SHP77 treated with DMSO at 0.1 percent for 48 hours (cell line): ENCODE measurements around the gene FTO.

Experiments used
- DNase-seq: peaks from one replicate; lab custom pipeline; 2025; lab: John Stamatoyannopoulos, UW

Gene FTO

DNA sequence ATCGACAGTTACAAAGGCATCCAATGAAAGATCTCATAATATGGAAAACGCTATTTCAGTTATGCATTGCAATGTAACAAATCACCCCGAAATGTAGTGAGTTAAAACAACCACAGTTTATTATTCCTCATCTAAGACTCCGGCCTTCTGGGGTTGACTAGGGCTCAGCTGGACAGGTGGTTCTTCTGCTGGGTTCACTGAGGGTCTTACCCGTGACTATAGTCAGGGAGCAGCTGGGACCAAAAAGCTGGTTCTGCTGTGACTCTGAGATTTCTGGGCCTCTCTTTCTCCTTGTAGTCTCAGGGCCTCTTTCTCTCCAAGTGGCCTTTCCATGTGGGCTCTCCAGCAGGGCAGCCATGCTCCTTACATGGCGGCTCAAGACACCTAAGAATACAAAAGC lies 386.6 kb downstream of the FTO start:
- DNase-seq: no peak

DNA sequence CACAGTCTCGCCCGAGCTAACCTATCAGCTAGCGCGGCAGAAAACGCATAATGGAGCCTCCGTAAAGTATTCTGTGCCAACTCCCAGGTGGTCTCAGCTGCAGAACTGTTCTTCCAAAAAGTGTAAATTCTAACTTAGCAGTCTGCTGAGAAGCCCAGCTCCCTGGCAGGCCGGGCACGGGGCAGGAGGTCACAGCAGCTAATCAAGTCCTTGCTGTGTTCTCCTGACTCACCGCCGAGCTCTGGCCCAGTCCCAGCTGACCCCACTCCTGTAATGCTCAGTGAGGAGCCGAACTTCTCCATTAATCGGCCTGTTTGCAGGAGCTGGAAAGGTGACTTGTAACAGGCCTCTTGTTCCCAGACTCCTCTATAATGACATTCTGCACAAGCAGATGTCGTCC lies 389.3 kb downstream of the FTO start:
- DNase-seq: no peak

DNA sequence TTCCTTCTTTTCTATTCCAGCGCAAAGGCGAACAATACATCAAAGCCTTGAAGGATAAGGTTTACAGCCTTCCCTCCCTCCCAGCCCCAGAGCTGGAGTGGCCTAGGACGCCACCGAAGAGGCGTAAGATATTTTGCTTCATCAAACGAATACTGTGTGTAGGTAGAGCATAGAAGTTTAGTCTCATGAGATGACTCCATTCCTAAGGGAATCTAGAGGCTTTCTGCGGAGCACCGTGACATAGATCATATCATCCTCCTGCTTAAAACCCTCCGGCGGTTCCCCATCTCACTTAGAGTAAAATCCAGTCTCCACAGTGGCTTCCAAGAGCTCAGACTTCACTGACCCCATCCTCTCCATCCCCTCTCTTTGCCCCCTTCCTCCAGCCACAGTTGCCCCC lies 390.7 kb downstream of the FTO start:
- DNase-seq: no peak

DNA sequence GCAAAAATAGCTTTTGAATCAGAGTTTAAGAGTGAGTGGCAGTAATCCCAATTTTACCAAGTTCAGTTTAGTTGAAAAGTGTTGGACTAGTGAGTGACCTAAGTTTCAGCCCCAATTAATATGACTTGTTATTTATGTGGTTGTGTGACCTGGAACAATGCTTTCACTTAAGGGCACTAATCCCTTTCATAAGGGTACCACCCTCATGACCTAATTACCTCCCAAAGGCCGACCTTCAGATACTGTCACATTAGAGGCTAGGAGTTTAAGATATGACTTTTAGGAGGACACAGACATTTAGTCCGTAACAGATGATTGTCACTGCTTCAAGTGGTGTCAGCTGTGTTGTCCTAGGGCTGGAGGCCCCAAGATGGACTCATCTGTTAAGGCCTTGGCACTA lies 392.7 kb downstream of the FTO start:
- no peak for DNase-seq

DNA sequence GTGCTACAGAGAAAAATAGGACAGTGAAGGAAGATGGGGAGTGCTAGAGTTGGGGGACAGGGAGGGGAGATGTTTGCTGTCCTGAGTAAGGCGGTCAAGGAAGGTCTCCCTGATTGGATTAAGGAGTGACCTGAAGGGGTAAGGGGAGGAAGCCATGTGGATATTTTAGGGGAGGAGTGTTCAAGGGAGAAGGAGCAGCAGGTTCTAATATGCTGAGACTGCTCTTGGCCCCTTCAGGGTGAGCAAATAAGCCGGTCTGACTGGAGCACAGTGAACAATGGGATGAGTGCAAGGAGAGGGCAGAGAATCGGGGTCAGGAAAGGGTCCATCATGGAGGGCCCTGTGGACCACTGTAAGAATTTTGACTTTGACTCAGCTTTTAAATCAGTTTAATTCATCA lies 393.8 kb downstream of the FTO start:
- DNase-seq: no peak

DNA sequence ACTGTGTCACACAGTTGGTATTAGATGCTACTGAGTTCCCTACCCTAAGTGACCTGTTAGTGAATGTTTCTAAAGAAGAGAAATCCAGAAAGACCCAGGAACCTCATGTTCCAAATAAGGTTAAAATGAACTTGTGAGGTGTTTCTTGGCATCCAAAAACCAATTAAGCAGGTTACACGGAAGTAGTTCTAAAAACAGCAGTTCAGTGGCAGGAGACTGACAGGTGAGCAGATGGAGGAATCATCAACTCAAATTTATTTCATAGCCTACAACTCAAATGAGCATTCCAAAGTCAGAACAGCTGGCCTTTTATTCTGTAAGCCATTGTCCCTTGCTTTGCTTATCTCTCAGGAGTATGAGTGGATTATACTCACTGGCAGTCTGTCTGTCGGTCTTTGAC lies 394.3 kb downstream of the FTO start:
- DNase-seq: no peak

DNA sequence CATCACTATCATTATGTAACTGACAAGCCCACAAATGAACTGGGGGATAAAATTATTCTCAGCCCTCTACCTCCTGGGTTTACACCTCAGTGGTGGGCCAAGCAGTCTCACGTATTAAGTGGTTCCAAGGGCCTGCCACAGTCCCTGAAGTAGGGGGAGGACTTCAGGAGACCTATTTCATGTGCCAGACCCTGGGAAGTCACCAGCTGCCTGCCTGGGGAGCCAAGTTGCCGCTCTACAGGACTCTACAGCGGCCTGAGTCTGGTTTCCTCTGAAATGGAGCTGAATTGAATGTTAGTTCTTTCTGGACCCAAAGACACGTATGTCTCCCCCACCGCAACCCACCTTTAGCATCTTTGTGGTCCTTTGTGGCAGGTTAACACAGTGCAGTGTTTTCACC lies 395.7 kb downstream of the FTO start:
- no peak for DNase-seq

DNA sequence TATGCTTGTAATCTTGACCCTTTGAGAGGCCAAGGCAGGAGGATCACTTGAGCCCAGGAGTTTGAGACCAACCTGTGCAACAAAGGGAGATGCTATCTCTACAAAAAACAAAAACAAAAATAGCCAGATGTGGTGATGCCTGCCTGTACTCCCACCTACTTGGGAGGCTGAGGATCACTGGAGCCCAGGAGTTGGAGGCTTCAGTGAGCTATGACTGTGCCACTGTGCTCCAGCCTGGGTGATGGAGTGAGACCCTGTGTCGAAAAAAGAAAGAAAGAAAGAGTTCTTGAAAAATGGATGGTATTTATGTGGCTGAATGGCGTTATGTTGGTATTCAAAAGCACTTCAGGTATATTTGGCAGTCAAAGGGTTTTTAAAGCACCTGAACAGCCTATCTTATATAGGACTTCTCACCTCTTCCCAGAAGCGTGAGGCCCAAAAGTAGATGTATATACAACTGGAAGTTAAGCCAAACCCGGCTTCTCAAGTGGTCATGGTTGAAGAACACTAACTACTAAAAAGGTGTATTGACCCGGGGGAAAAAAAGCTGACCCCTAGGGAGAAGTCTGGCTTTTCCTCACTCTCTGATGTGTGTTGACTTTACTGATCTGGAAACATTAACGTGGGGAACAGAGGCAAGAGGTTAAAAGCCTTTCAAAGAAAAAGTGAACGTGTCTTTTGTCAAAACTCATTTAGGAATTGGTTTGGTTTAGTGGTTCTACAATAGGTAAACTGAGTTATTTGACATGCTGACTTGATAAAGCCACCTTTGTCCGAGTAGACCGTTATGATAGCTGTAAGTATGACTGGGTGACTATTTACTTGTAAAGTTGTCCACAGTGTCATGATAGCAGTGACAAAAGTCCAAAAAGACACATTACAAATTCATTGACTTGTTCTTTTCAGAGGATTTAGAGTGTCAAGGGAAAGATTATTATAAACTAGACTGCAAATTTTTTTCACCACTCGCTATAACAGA lies 399.2 kb downstream of the FTO start:
- no peak for DNase-seq

DNA sequence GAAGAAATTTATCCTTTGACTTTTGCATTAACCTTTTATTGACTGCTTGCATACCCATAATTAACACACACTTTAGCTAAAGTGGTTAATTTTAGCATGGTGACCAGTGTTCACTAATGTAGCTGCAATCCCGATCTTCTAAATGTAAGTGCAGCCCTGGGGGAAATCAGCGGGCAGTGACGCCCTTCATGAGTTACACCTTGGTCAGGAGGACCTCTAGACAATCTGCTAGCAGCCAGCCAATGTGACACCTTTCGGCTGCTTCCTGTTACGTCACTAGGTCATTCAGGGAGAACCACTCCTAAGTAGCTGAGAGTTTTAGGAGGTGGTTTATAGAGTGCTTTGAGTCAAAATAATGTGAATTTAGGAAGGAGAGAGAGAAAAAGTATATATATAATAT lies 402.1 kb downstream of the FTO start:
- no peak for DNase-seq

DNA sequence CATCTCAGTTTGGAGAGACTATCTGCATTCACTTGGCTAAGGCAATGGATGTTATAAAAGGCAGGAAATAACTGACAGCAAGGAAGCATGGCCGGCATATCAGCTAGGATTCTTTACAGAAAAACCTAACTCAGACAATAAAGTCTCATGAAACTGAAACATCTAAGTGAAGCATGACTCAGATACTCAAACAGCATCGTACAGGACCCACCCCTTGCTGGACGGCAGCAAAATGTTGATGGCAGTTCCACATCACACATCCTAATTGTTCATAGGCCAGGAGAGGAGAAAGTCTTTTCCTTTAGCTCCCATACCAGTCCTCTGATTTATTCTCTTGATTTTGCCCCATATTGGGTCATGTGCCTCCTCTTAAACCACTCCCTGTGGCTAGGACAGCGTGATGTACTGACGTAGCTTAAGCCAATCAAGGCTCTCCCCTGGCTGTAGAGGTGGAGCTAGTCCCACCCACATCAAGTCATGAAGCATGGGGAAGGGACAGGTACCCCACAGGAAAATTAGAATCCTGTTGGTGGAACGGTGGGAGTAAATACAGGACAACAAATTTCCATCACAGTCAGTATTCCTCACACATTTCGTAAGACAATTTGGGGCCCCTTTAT lies 403.7 kb downstream of the FTO start:
- no peak for DNase-seq

DNA sequence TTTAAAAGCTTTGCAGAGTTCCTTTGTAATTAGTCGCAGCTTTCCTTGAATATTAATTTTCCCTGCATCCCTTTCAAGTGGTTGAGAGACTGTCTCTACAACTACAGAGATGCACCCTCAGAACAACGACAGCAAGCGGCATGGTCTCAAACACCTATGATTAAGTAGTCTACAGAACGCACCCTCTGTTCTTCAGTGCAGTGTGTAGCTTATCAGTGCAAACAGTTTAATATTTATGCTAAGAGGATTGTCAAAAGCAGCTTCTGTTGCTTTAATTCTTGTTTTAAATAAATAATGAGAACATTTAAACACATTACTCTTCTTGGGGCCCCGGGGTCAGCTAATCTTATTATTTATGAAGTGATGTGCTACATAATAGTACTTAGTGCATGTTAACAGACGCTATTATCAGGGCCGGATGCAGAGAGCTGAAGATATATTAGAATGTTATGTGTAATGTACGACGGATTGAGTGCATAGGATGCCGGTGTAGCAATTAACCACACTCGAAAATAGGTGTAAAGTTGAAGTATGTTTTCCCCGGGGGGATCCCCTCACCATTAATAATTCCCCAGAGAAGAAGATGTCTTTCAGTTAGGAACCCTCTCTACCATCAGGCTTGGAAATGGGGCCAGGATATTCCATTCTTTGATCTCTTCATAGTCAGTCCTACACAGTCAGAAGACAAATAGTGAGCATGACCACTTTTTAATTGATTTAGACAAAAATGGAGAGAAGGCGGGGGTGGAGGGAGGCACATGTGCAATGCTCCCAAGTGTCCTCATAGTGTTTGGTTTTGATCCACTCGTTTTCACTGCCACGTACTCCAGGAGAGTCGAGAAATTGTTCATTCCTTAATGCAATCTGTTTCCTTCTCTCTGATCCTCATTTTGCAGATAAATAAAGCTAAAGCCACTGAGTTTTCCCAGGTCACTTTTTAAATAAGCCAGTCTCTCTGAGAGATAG lies 406.3 kb downstream of the FTO start:
- no peak for DNase-seq

DNA sequence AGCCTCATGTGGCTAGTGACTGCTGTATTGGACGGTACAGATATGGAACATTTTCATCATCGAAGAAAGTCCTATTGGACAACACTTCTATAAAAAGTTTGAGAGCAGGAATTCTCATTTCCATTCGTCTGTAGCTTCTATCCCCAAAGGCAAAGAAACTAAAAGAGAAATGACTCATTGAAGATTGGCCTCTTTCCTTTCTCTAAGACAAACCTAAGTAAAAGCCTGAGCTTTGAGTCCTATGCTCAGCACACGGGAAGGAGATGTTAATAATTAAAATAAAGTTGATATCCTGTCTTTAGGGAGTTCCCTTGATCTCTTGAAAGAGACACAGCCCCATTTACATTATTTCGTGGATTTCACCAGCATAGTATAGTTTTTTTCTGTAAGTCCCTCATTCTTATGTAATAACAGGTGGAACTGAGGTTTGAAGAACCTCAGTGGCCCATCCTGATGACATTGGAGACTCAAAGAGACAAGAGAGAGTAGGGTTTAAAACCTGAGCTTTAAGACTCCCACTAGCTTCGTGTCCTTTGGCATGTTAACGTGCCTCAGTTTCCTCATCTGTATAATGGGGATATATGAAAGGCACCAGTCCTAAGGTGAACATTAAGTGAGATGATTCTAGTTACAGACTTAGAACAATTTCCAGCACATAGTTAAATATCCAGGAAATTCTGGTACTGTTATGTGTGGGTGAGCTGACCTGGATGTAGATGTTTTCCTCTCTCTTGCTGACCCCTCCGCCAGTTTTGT lies 408.7 kb downstream of the FTO start:
- DNase-seq: no peak

DNA sequence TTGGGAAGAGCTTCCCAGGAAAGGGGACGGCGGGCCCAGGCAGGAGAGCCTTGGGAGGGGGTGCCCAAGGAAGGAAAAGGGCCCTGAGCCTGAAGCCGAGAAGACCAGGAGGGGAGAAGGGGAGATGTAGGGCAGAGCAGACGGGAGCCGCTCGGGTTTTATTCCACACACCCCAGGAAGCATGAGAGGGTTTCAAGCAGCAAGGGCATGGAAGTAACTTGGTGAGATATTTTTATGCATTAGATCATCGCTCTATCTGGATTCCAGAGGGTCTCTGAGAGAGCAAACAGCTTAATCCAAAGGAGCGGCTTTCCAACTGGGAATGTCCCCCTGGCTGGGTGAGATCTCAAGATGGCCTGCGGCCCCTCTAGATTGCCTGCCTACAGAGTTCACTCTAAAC lies 411.6 kb downstream of the FTO start:
- no peak for DNase-seq

DNA sequence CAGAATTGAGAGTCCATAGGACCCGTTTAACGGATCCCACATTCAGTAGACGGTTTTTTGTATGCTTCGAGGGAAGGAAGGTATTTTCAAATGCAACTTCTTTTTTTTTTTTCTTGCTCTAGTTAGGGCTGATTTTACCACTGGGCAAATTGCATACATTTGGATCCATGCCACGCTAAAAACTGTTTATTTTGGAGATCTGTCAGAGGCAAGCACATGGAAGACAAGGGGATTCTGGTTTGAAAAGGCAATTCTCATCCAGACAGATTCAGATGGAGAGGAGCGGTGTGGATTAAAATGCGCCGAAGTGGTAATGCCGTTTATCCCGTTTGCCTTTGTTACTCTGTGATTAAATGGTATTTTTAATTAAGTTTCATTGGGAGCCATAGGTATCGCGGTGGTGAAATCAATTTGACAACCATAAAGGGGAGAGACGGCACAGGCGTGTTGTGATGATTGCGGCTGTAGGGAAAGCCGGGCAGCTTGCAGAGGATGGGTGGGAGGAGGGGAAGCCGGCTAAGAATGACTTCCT lies 412.2 kb downstream of the FTO start:
- no peak for DNase-seq

DNA sequence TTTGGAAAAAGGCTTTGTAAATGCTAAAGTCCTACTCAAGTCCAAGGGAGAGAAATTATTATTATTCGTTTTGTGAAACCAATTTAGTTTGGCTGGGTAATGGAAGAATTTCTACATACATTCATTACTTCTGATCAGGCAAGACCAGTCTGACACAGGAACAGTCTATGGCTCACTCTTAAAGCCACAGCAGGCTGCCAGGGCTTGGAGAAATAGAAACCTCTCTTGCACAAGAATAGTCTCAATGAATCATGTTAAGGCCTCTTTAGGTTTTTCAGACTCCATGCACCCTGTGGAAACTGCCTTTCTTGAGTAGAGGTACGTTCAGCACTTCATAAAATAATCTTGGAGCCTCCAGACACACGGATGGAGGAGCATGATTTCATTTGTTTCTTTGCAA lies 414.9 kb downstream of the FTO start:
- no peak for DNase-seq

DNA sequence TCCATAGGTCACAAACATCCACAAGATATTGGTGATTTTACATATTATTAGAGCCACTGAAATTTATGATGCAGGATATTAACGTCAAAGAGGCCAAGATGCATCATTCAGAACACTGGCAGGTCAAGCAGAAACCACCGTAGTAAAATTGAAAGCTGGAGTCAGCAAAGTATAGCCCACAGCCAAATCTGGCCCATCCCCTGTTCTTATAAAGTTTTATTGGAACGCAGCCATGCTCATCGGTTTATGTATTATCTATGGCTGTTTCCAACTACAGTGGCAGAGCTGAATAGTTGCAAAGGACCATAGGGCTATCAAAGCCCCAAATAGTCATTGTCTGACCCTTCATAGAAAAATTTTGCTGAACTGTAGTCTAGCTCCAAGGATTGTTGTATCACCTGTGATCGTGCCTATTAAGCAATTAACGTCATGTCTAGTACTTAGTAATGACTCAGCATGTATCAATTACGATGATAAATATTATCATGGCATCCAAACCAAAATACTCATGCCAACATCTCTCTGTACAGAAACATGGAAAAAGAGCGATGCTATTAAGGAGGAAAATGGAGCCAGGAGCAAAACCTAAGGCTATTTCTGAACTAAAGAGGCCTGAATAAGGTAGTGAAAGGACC lies 417.0 kb downstream of the FTO start:
- no peak for DNase-seq

DNA sequence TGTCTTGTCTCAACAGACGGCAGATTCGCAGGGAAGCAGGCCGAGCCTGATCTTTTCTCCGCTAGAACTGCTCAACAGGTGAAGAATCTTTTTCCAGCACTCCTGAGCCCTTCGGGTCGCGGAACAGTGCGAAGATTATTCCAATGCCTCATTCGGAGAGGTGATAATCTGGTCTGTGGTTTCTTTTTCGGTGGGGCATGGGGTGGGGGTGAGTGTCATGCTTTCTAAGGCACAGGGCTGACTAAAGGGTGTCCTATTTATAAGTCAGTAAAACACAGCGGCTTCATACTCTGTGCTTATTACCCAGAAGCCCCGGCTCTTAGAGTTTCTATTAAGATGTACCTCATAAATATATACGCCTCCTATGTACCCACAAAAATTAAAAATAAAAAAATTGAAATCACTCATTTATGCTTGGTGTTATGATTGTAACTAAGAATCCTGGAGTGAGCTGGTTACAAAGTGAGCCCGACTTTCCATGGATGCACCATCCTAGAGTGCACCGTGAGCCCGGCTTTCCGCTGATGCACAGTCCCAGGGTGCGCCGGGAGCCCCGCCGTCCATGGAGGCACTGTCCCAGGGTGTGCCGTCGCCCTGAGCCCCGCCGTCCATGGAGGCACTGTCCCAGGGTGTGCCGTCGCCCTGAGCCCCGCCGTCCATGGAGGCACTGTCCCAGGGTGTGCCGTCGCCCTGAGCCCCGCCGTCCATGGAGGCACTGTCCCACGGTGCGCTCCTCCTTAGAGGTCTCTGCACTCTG lies 417.8 kb downstream of the FTO start:
- DNase-seq: no peak

DNA sequence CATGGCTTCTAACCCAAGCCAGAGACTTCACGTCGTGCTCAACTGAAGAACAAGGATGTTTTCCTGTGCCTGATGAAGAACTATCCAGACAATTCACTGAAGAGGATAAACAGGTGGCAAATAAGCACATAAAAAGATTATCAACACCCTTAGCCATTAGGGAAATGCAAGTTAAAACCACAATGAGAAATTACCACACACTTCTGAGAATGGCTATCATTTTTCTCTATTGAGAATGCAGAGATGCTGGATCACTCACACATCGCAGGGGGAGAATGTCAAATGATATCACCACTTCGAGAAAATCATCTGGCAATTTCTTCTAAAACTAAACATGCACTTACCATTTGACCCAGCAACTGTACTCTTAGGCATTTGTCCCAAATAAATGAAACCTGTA lies 419.8 kb downstream of the FTO start:
- DNase-seq: no peak

DNA sequence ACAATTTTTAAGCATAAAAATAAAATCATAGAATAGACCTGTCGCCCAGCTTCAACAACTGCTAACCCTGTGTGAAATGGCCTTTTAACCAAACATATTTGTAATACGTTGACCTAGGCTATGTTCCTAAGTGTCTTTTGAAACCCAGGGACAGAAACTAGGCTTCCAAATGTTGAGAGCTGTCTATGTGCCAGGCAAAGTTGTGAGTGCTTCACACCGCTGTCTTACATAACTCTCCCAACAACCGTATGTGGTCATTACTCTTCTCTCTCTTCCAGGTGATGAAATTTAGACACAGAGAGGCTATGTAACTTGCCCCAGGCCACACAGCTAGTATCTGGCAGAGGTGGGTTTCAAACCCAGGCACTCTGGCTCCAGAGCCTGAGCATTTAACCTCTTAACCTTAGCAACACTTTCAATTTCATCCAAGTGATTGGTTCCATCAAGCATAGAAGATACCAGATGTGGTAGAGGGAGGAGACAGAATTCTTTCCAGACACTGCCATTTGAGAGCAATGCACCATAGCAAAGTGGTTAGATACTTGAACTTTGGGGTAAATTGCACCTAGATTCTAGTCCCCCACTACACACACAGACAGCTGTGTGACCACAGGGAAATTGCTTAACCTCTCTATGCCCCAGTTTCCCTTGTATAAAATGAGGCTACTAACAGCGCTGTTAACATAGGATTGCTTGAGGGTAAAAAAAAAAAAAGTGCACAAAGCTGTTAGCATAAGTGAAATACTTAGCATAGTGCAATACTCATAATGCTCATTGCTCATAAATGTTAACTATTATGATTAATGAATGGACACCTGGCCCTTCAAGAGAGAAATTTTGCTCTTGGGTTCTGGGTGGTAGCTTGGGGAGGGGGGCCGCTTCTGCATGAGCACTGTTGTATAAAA lies 422.0 kb downstream of the FTO start:
- DNase-seq: no peak
